ENCODE results near the gene TACR2.

The TACR2 gene

GRCh38 chr10:69366738-69367137 lies 50.0 kb downstream of the TACR2 start:
- FAIRE-seq, result no peak

GRCh38 chr10:69364232-69364940 lies 52.3 kb downstream of the TACR2 start:
- FAIRE-seq, result no peak

DNA sequence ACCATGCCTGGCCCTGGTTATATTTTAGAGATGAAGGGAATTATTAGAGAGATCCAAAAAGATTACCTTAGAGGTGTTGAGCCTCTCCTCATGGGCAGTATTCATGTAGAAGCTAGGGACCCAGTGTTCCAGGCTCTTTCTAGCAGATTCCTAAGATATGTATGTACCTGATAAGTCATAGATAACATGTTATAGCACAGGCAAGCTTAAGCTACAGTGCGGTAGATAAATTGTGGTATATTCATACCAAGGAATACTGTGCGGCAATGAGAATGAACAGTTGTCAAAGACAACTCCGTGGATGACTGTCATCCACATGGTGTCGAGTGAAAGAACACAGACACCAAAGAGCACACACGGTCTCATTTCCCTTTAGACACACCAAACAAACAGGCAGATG lies 53.1 kb downstream of the TACR2 start:
- FAIRE-seq, result no peak

- no peak for FAIRE-seq
These were observed 54.2 kb downstream of the TACR2 start for GRCh38 chr10:69362471-69362954.

- no peak for FAIRE-seq
These were observed 55.5 kb downstream of the TACR2 start for GRCh38 chr10:69361303-69361614.

DNA sequence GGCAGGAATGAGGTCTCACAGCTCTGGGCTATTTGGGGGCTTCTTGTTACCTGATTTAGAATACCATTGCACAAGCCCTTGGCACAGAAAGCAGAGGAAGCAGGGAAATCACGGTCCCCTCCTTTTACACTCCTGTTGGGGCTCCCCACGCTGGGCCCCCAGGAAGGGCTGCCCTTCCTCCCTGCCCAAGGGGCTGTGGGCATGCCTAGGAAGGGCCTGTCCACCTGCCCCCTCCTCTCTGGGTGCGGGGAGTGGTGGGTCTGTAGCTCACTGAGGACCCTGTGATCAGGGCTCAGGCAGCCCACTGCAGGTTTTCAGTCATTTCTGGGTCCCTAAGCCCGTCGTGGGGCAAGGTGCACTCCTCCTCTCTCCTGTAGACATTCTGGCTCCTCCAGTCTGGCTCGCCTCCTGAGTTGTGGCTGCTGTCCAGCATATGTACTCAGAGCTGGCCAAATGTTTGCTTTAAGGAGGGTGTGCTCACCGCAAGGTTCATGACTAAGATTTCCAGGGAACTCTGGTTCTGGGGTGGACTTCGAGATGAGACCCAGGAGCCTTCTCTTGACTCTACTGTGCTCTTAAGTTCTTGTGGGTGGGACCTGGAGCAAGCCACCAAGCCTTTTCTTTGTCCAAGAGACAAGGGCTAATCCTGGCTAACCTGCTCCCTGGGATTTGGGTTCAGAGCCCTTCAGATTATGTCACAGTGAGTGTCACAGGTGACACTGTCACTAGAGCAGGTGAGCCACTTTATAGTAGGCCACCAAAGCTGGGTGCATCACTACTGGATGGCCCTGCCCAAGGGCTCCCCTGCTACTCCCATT lies 56.0 kb downstream of the TACR2 start:
- FAIRE-seq, result no peak

DNA sequence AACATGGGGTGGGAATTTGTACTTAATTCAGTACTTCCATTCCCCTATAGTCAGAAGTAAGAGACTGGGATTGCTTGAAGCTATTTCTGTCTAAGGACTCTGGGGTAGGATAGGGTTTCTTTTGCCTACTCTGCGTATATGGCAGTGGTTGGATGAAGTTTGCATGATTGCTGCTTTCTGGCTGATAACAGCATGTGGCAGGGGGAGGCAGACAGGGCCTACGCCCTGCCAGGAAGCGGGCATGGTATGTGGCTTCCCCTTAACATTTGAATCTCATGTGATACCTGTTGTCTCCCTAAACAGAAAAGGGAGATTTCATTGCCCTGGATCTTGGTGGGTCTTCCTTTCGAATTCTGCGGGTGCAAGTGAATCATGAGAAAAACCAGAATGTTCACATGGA lies 57.1 kb downstream of the TACR2 start:
- FAIRE-seq, result no peak

GRCh38 chr10:69359148-69359547 lies 57.6 kb downstream of the TACR2 start:
- no peak for FAIRE-seq

- FAIRE-seq, result no peak
These were observed 58.4 kb downstream of the TACR2 start for GRCh38 chr10:69358148-69358795.

DNA sequence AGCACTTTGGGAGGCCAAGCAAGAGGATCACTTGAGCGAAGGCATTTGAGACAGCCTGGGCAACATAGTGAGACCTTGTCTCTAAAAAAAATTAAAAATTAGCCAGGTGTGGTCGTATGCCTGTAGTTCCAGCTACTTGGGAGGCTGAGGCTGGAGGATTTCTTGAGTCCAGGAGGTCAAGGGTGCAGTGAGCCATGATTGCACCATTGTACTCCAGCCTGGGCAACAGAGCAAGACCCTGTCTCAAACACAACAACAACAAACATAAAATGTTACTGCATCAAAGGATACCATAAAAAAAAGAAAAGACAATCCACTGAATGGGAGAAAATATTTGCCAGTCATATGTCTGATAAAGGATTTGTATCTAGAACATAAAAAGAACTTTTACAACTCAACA lies 60.5 kb downstream of the TACR2 start:
- no peak for FAIRE-seq

- no peak for FAIRE-seq
These were observed 62.6 kb downstream of the TACR2 start for GRCh38 chr10:69353977-69354635.

All from TTC549 (cell line).